Thyroid gland (tissue), 4 donors: Measurements from ENCODE around the gene AHRR. TPM values are rescaled to one million over a fixed set of nuclear protein-coding genes. Genes with fewer than 3 reads are reported as not detected.

ENCODE experiments used
- DNase-seq, 2 donors: peaks; one replicate each; pipeline ENCODE4 v3.0.0-alpha.2; 2019
- H3K27ac ChIP-seq, 3 donors: fragments of 200-600 bp; sonication (generic); 1 replicate in 2 of 3; 2 replicates in 1 of 3; pipeline ENCODE4 v1.5.1; 2016 to 2019; ENCODE audit warnings: mild to moderate bottlenecking in 1 of 3, moderate library complexity in 1 of 3
- H3K27me3 ChIP-seq: fragments of 200-600 bp; sonication (generic); one replicate; pipeline ENCODE4 v1.5.1; 2019
- H3K36me3 ChIP-seq, 2 donors: fragments of 200-600 bp; sonication (generic); one replicate each; pipeline ENCODE4 v1.5.1; 2016 to 2019
- H3K4me1 ChIP-seq, 2 donors: fragments of 200-600 bp; sonication (generic); one replicate each; pipeline ENCODE4 v1.5.1; 2017 to 2019
- H3K4me3 ChIP-seq, 3 donors: fragments of 200-600 bp; sonication (generic); replicated peaks in 1 of 3; 1 replicate in 2 of 3; 2 replicates in 1 of 3; pipeline ENCODE4 v1.5.1; 2016; ENCODE audit warnings: mild to moderate bottlenecking in 1 of 3
- H3K9me3 ChIP-seq: fragments of 200-600 bp; sonication (generic); one replicate; pipeline ENCODE4 v1.5.1; 2017
- CTCF ChIP-seq, 6 experiments: fragments of 200-600 bp in 3 of 6; fragments of 450-650 bp in 3 of 6; sonication (generic) in 3 of 6; IDR thresholded peaks; one replicate each; pipeline ENCODE4 v1.5.1; 2016 to 2019; ENCODE audit warnings: antibody characterized with exemption in 6 of 6, mild to moderate bottlenecking in 2 of 6, inconsistent platforms in 1 of 6, moderate library complexity in 1 of 6
- POLR2A ChIP-seq, 2 donors: fragments of 450-650 bp; IDR thresholded peaks; one replicate each; pipeline ENCODE4 v1.6.1; 2017; ENCODE audit warnings: antibody characterized with exemption in 2 of 2, mild to moderate bottlenecking in 2 of 2, moderate library complexity in 1 of 2
- WGBS, 2 donors: methylation state at CpG; one replicate each; pipeline ENCODE4 v1.1.5; 2017; 5-methylcytosine and 5-hydroxymethylcytosine counted together
- intact Hi-C: fragments of 100-400 bp; cut with DNase I; formaldehyde crosslinking; loops from one replicate; pipeline ENCODE4 v1.15.1; 2023
- total RNA-seq, 4 donors: library from RNA; depleted of rRNA; stranded (reverse); fragments of >200 nt; gene quantifications; one replicate each; pipeline ENCODE4 v1.2.3, GENCODE V29; 2016

AHRR gene
- total RNA-seq, 4 donors from 2014 or later: 0.88 to 2.1 (median 1.3) TPM

GRCh38 chr5:375921-376798 is 54.6 kb downstream of the AHRR start:
- Histone ChIP-seq H3K27ac (no peak overlapping the region), H3K27me3 (no peaks in the 10 kb centered on the region), H3K36me3 (no peaks in the 10 kb centered on the region), H3K4me1 (peaks cover 6 to 11% of the 10 kb centered on the region in 2 donors), H3K9me3 (no peaks in the 10 kb centered on the region), H3K4me3 (no peak overlapping the region)
- 87 to 91% methylated on average over 26 to 30 of the region's 30 CpGs for WGBS, 2 donors
- intact Hi-C loops: no loop called here
- no peak for DNase-seq
- TF ChIP-seq POLR2A (IDR thresholded peaks at IDR 0.05): no peak
- TF ChIP-seq CTCF (IDR thresholded peaks at IDR 0.05): no peak

- no peaks in the 10 kb centered on the region for H3K9me3 ChIP-seq
- WGBS, 2 donors: 95 to 97% methylated on average over 12 of the region's 12 CpGs
- peaks cover 6 to 11% of the 10 kb centered on the region in 2 donors for H3K4me1 ChIP-seq
- intact Hi-C loops: no loop called here
- TF ChIP-seq POLR2A (IDR thresholded peaks at IDR 0.05): no peak
- TF ChIP-seq CTCF (IDR thresholded peaks at IDR 0.05): no peak
- no peak for DNase-seq
- no peaks in the 10 kb centered on the region for H3K36me3 ChIP-seq
- no peaks in the 10 kb centered on the region for H3K27me3 ChIP-seq
- H3K27ac ChIP-seq: no peak overlapping the region
- no peak overlapping the region for H3K4me3 ChIP-seq
Observed at GRCh38 chr5:376799-377325, 55.3 kb downstream of the AHRR start.

- intact Hi-C loops: no loop called here
- H3K27ac ChIP-seq: no peak overlapping the region
- 91 to 100% methylated on average over 5 to 9 of the region's 10 CpGs for WGBS, 2 donors
- H3K4me1 ChIP-seq: peaks cover 6 to 11% of the 10 kb centered on the region in 2 donors
- DNase-seq: no peak
- no peaks in the 10 kb centered on the region for H3K9me3 ChIP-seq
- H3K4me3 ChIP-seq: no peak overlapping the region
- H3K36me3 ChIP-seq: no peaks in the 10 kb centered on the region
- no peaks in the 10 kb centered on the region for H3K27me3 ChIP-seq
- no peak for TF ChIP-seq CTCF (IDR thresholded peaks at IDR 0.05)
- TF ChIP-seq POLR2A (IDR thresholded peaks at IDR 0.05): no peak
Observed at GRCh38 chr5:377326-377981, 55.9 kb downstream of the AHRR start.

GRCh38 chr5:378301-378891 is 56.9 kb downstream of the AHRR start:
- Histone ChIP-seq H3K9me3 (no peaks in the 10 kb centered on the region), H3K4me3 (no peak overlapping the region), H3K27me3 (no peaks in the 10 kb centered on the region), H3K4me1 (peaks cover 6 to 7% of the 10 kb centered on the region in 2 donors), H3K27ac (no peak overlapping the region), H3K36me3 (no peaks in the 10 kb centered on the region)
- TF ChIP-seq CTCF (IDR thresholded peaks at IDR 0.05) (no peak), POLR2A (IDR thresholded peaks at IDR 0.05) (no peak)
- intact Hi-C loops: no loop called here
- DNase-seq: no peak
- WGBS, 2 donors: 82% methylated on average over 8 of the region's 8 CpGs
